GM23248 (cell line): ENCODE results near the gene KRT6B.

Experiments
- EZH2 ChIP-seq: fragments of 200-600 bp; sonication (generic); IDR thresholded peaks from 2 replicates; pipeline ENCODE4 v1.6.1; 2018; ENCODE audit warnings: antibody characterized with exemption, mild to moderate bottlenecking; ENCODE audit not compliant: insufficient read depth, poor library complexity, severe bottlenecking
- EZH2phosphoT487 ChIP-seq: fragments of 200-600 bp; sonication (generic); IDR thresholded peaks from 2 replicates; pipeline ENCODE4 v1.6.1; 2018; ENCODE audit warnings: antibody characterized with exemption, moderate library complexity, mild to moderate bottlenecking, low read depth; ENCODE audit not compliant: insufficient read depth

DNA sequence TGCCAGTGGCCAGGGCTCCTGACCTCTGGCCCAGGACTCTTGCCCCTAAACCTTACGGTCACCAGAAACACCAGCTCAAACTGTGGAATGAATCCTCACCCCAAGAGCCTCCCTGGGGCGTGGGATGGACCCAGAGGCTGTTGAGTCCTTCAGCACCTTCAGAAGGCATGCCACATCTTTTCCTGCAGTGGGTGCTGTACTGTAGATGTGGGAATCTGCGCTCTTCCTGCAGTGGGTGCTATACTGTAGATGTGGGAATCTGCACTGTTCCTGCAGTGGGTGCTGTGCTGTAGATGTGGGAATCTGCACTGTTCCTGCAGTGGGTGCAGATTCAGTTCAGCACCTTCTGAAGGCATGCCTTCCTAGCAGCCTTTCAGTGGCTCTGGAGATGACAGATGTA, 47.0 kb downstream of the KRT6B start:
- no peak for TF ChIP-seq EZH2phosphoT487
- TF ChIP-seq EZH2 = no peak
